Activated T-helper 17 cell treated with anti-CD3 and anti-CD28 coated beads, Interleukin-2, amount 50 U/mL, for 72 hours (primary cell): Measurements from ENCODE around the gene ZBTB21. TPM values are rescaled to one million over a fixed set of nuclear protein-coding genes. Genes with fewer than 3 reads are reported as not detected.

Experiments used
- ATAC-seq: fragments of 150-1000 bp; cut with Tn5 transposase; replicated peaks from 2 replicates; pipeline ENCODE4 v1.10.0; 2021; ENCODE audit warnings: mild to moderate bottlenecking, moderate library complexity
- H3K27ac Mint-ChIP-seq: one replicate; pipeline ENCODE4 v1.8.0; 2022; ENCODE audit warnings: mixed read lengths
- H3K27me3 Mint-ChIP-seq: one replicate; pipeline ENCODE4 v1.8.0; 2022; ENCODE audit warnings: mixed read lengths
- H3K36me3 Mint-ChIP-seq: one replicate; pipeline ENCODE4 v1.8.0; 2022; ENCODE audit warnings: low read depth, mild to moderate bottlenecking, mixed read lengths
- H3K4me1 Mint-ChIP-seq: one replicate; pipeline ENCODE4 v1.8.0; 2022; ENCODE audit warnings: mixed read lengths
- H3K4me3 Mint-ChIP-seq: one replicate; pipeline ENCODE4 v1.8.0; 2022; ENCODE audit warnings: mild to moderate bottlenecking, mixed read lengths
- H3K9me3 Mint-ChIP-seq: one replicate; pipeline ENCODE4 v1.8.0; 2022; ENCODE audit warnings: mixed read lengths
- total RNA-seq, 2 donors: library from RNA; stranded (reverse); gene quantifications; one replicate each; pipeline ENCODE4 v1.2.3, GENCODE V29; 2022

Gene ZBTB21
- total RNA-seq, 2 donors from 2014 or later: 18.5 to 37.2 TPM

- no peaks in the 10 kb centered on the region for H3K9me3 Mint-ChIP-seq
- no peak overlapping the region for H3K27ac Mint-ChIP-seq
- no peaks in the 10 kb centered on the region for H3K36me3 Mint-ChIP-seq
- no peak for ATAC-seq
- no peaks in the 10 kb centered on the region for H3K4me1 Mint-ChIP-seq
- no peak overlapping the region for H3K4me3 Mint-ChIP-seq
- H3K27me3 Mint-ChIP-seq: no peaks in the 10 kb centered on the region
Observed at GRCh38 chr21:42043961-42044360, 33.8 kb upstream of the ZBTB21 start.

- Mint-ChIP-seq H3K4me1 (no peaks in the 10 kb centered on the region), H3K36me3 (no peaks in the 10 kb centered on the region), H3K9me3 (no peaks in the 10 kb centered on the region), H3K27ac (no peak overlapping the region), H3K4me3 (no peak overlapping the region), H3K27me3 (no peaks in the 10 kb centered on the region)
- ATAC-seq: no peak
Observed at GRCh38 chr21:42043201-42043895, 33.2 kb upstream of the ZBTB21 start.

GRCh38 chr21:42042651-42043050 lies 32.5 kb upstream of the ZBTB21 start:
- H3K27me3 Mint-ChIP-seq: no peaks in the 10 kb centered on the region
- ATAC-seq: no peak

GRCh38 chr21:42041711-42042110 lies 31.6 kb upstream of the ZBTB21 start:
- no peak for ATAC-seq
- no peak overlapping the region for H3K27ac Mint-ChIP-seq
- H3K9me3 Mint-ChIP-seq: no peaks in the 10 kb centered on the region
- no peaks in the 10 kb centered on the region for H3K27me3 Mint-ChIP-seq
- H3K36me3 Mint-ChIP-seq: no peaks in the 10 kb centered on the region
- no peaks in the 10 kb centered on the region for H3K4me1 Mint-ChIP-seq
- no peak overlapping the region for H3K4me3 Mint-ChIP-seq

More at GRCh38 chr21:42042651-42043050, 32.5 kb upstream of the ZBTB21 start:
- Mint-ChIP-seq H3K4me1 (no peaks in the 10 kb centered on the region), H3K27ac (no peak overlapping the region), H3K36me3 (no peaks in the 10 kb centered on the region), H3K9me3 (no peaks in the 10 kb centered on the region), H3K4me3 (no peak overlapping the region)

- Mint-ChIP-seq H3K9me3 (no peaks in the 10 kb centered on the region), H3K36me3 (no peaks in the 10 kb centered on the region), H3K27me3 (no peaks in the 10 kb centered on the region)
Observed at GRCh38 chr21:42041246-42041645, 31.1 kb upstream of the ZBTB21 start.

GRCh38 chr21:42040411-42041180 lies 30.4 kb upstream of the ZBTB21 start:
- Mint-ChIP-seq H3K4me1 (no peaks in the 10 kb centered on the region), H3K27ac (peak overlapping the region; percentile 33), H3K9me3 (no peaks in the 10 kb centered on the region), H3K27me3 (no peaks in the 10 kb centered on the region), H3K36me3 (no peaks in the 10 kb centered on the region), H3K4me3 (no peak overlapping the region)
- ATAC-seq: no peak

More at GRCh38 chr21:42041246-42041645, 31.1 kb upstream of the ZBTB21 start:
- Mint-ChIP-seq H3K27ac (no peak overlapping the region), H3K4me3 (no peak overlapping the region), H3K4me1 (no peaks in the 10 kb centered on the region)
- no peak for ATAC-seq

- Mint-ChIP-seq H3K9me3 (no peaks in the 10 kb centered on the region), H3K36me3 (no peaks in the 10 kb centered on the region), H3K4me3 (no peak overlapping the region), H3K4me1 (no peaks in the 10 kb centered on the region), H3K27ac (peak overlapping the region; percentile 33), H3K27me3 (no peaks in the 10 kb centered on the region)
- ATAC-seq: no peak
Observed at GRCh38 chr21:42039911-42040351, 29.8 kb upstream of the ZBTB21 start.

- Mint-ChIP-seq H3K4me3 (no peak overlapping the region), H3K9me3 (no peaks in the 10 kb centered on the region), H3K4me1 (no peaks in the 10 kb centered on the region), H3K36me3 (no peaks in the 10 kb centered on the region), H3K27me3 (no peaks in the 10 kb centered on the region), H3K27ac (no peak overlapping the region)
- ATAC-seq: no peak
Observed at GRCh38 chr21:42039470-42039901, 29.3 kb upstream of the ZBTB21 start.

- Mint-ChIP-seq H3K27me3 (no peaks in the 10 kb centered on the region), H3K36me3 (no peaks in the 10 kb centered on the region), H3K4me1 (no peaks in the 10 kb centered on the region), H3K27ac (no peak overlapping the region), H3K4me3 (no peak overlapping the region), H3K9me3 (no peaks in the 10 kb centered on the region)
- no peak for ATAC-seq
Observed at GRCh38 chr21:42038826-42039425, 28.8 kb upstream of the ZBTB21 start.

GRCh38 chr21:42038393-42038792 lies 28.2 kb upstream of the ZBTB21 start:
- Mint-ChIP-seq H3K9me3 (no peaks in the 10 kb centered on the region), H3K27ac (no peak overlapping the region), H3K27me3 (no peaks in the 10 kb centered on the region), H3K4me3 (no peak overlapping the region), H3K4me1 (no peaks in the 10 kb centered on the region), H3K36me3 (no peaks in the 10 kb centered on the region)
- no peak for ATAC-seq

GRCh38 chr21:42037943-42038342 lies 27.8 kb upstream of the ZBTB21 start:
- Mint-ChIP-seq H3K4me1 (no peaks in the 10 kb centered on the region), H3K27ac (no peak overlapping the region), H3K27me3 (no peaks in the 10 kb centered on the region), H3K9me3 (no peaks in the 10 kb centered on the region), H3K36me3 (no peaks in the 10 kb centered on the region), H3K4me3 (no peak overlapping the region)
- ATAC-seq: no peak

GRCh38 chr21:42037516-42037915 lies 27.4 kb upstream of the ZBTB21 start:
- Mint-ChIP-seq H3K4me3 (no peak overlapping the region), H3K36me3 (no peaks in the 10 kb centered on the region), H3K27ac (no peak overlapping the region), H3K27me3 (no peaks in the 10 kb centered on the region), H3K4me1 (no peaks in the 10 kb centered on the region), H3K9me3 (no peaks in the 10 kb centered on the region)
- no peak for ATAC-seq

- Mint-ChIP-seq H3K36me3 (no peaks in the 10 kb centered on the region), H3K27me3 (no peaks in the 10 kb centered on the region), H3K9me3 (no peaks in the 10 kb centered on the region), H3K4me1 (no peaks in the 10 kb centered on the region), H3K27ac (no peak overlapping the region), H3K4me3 (no peak overlapping the region)
- no peak for ATAC-seq
Observed at GRCh38 chr21:42036313-42036712, 26.2 kb upstream of the ZBTB21 start.

GRCh38 chr21:42032968-42033367 lies 22.8 kb upstream of the ZBTB21 start:
- H3K36me3 Mint-ChIP-seq: no peaks in the 10 kb centered on the region
- no peaks in the 10 kb centered on the region for H3K4me1 Mint-ChIP-seq
- no peak for ATAC-seq
- no peaks in the 10 kb centered on the region for H3K9me3 Mint-ChIP-seq
- no peak overlapping the region for H3K27ac Mint-ChIP-seq
- no peaks in the 10 kb centered on the region for H3K27me3 Mint-ChIP-seq
- no peak overlapping the region for H3K4me3 Mint-ChIP-seq

- Mint-ChIP-seq H3K4me1 (no peaks in the 10 kb centered on the region), H3K36me3 (no peaks in the 10 kb centered on the region), H3K9me3 (no peaks in the 10 kb centered on the region), H3K4me3 (no peak overlapping the region), H3K27me3 (no peaks in the 10 kb centered on the region), H3K27ac (no peak overlapping the region)
- no peak for ATAC-seq
Observed at GRCh38 chr21:42032266-42032665, 22.1 kb upstream of the ZBTB21 start.
